ENCODE measurements around the gene PRSS2. TPM values are rescaled to one million over a fixed set of nuclear protein-coding genes. Genes with fewer than 3 reads are reported as not detected.

PRSS2 gene
- total and polyA plus RNA-seq, 9 of the 15 experiments (the other 6 are each of a cell fraction or from before 2014, with no cell fraction given), result 1.3 to 23.9 (median 3.8) TPM

DNA sequence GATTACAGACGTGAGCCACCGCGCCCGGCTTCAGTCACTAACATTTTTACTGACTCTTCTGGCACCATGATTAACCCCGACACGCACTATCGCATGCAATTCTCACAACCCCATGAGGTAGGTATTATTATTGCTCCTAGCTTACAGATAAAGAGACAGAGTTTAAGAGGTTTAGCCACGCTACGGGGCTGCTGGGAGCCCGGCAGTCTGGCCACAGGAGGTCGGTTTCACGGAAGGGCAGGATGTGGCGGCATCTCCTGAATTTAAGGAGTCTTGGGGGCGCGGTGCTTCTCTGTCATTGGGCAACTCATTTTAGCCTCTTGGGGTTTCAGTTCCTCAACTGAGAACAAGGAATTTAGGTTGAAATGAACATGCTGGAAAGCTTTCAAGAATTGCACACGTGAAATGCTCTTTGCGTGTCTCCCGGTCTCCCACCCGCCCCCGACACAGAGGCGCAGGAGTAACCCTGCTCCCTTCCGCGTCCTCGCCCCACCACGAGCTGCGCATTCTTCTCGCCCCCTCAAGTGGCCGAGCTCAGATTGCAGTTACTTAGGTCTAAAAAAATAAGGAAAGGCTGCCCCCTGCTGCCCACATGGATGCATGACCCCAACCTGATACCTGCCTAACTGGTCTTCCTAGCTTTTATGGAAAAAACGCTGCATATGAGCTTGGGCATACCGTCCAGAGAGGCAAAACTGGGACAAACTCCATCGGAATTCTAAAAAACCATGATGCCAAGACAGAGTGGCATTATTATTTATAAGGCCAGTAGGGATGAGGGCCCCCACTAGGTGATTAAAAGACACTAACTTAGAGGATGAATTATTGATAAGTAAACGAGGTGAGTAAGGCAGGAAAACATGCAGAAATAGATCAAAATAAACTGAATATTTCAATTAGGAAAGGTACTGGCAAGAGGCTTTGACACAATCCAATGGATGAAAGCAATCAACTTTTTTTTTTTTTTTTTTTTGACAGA is 12.4 kb downstream of the PRSS2 start (continued):
- TF ChIP-seq FOXM1 (IDR thresholded peaks at IDR 0.05; ENCODE audit: low read depth) (no peak), FOXM1 (CRISPR knock-in tag; IDR thresholded peaks at IDR 0.05; ENCODE audit: low read depth) (no peak), SMAD3 (CRISPR knock-in tag; conservative IDR thresholded peaks at IDR 0.05) (no peak), ZNF780A (CRISPR knock-in tag; IDR thresholded peaks at IDR 0.05) (peak; percentile 84; the same call in 1 of the 2 replicates), L3MBTL2 (IDR thresholded peaks at IDR 0.05) (0 out of 2 replicates have a peak, but pooled peaks have one; percentile 24), ZEB2 (IDR thresholded peaks at IDR 0.05) (no peak), SRF (CRISPR knock-in tag; IDR thresholded peaks at IDR 0.05) (no peak), NFYB (IDR thresholded peaks at IDR 0.05; ENCODE audit: extremely low read depth, insufficient read length) (no peak), ZNF444 (CRISPR knock-in tag; IDR thresholded peaks at IDR 0.05) (no peak), MAZ (CRISPR knock-in tag; conservative IDR thresholded peaks at IDR 0.05 in 1 of 2, IDR thresholded peaks at IDR 0.05 in 1 of 2) (peak; percentile 53 to 92; a peak in 3 of 4 replicates), RFX7 (CRISPR knock-in tag; IDR thresholded peaks at IDR 0.05) (no peak), ZNF282 (CRISPR knock-in tag; IDR thresholded peaks at IDR 0.05) (no peak), ZNF263 (CRISPR knock-in tag; IDR thresholded peaks at IDR 0.05; ENCODE audit: borderline replicate concordance) (peak; percentile 13; the same call in 1 of the 2 replicates), ZNF589 (CRISPR knock-in tag; IDR thresholded peaks at IDR 0.05; ENCODE audit: low read depth) (no peak), ETS1 (conservative IDR thresholded peaks at IDR 0.05; ENCODE audit: control insufficient read depth, low read depth, low read length) (no peak), SRSF9 (IDR thresholded peaks at IDR 0.05; ENCODE audit: borderline replicate concordance, low read depth, low read length) (no peak), DMBX1 (CRISPR knock-in tag; IDR thresholded peaks at IDR 0.05; ENCODE audit: borderline replicate concordance) (peak; percentile 46; the same call in 1 of the 2 replicates), NR2C2 (CRISPR knock-in tag; IDR thresholded peaks at IDR 0.05) (peak; percentile 46; the same call in 1 of the 2 replicates), NR2C2 (tag; IDR thresholded peaks at IDR 0.05) (no peak), FOSL1 (tag; conservative IDR thresholded peaks at IDR 0.05) (peak; percentile 40; the same call in 1 of the 2 replicates), ZNF174 (CRISPR knock-in tag; IDR thresholded peaks at IDR 0.05) (no peak), CTBP1 (IDR thresholded peaks at IDR 0.05; ENCODE audit: borderline replicate concordance) (peak; percentile 23; the same call in 1 of the 2 replicates), ZNF121 (CRISPR knock-in tag; conservative IDR thresholded peaks at IDR 0.05) (0 out of 2 replicates have a peak, but pooled peaks have one; percentile 30), STAT5B (CRISPR knock-in tag; IDR thresholded peaks at IDR 0.05) (no peak), ZBTB33 (CRISPR knock-in tag; IDR thresholded peaks at IDR 0.05) (peak; percentile 79)

All from K562 (cell line).